ENCODE data around the gene RPL13A. TPM values are rescaled to one million over a fixed set of nuclear protein-coding genes. Genes with fewer than 3 reads are reported as not detected.

The RPL13A gene
- polyA plus RNA-seq, 1 of the 3 experiments (the other 2 are of a cell fraction), result 2,748 TPM

GRCh38 chr19:49486232-49486631 is 1.2 kb upstream of the RPL13A start:
- POLR2A ChIA-PET, result no interaction called here
- no peak for TF ChIP-seq RXRA (IDR thresholded peaks at IDR 0.05; ENCODE audit: borderline replicate concordance, low read depth)
- no peak for TF ChIP-seq IRF3 (IDR thresholded peaks at IDR 0.05; ENCODE audit: low read depth, low read length)
- TF ChIP-seq RAD21 (IDR thresholded peaks at IDR 0.05; ENCODE audit: low read length), result no peak
- TF ChIP-seq TEAD4 (IDR thresholded peaks at IDR 0.05; ENCODE audit: borderline replicate concordance, insufficient read depth), result no peak
- no peak for TF ChIP-seq MXI1 (IDR thresholded peaks at IDR 0.05; ENCODE audit: low read depth, low read length)
- no peak for TF ChIP-seq FOXJ3 (CRISPR knock-in tag; IDR thresholded peaks at IDR 0.05)
- no peak for TF ChIP-seq RFX5 (IDR thresholded peaks at IDR 0.05; ENCODE audit: low read length)
- no peak for TF ChIP-seq NRF1 (IDR thresholded peaks at IDR 0.05; ENCODE audit: low read depth, low read length)
- no peak for TF ChIP-seq POLR2AphosphoS5 (IDR thresholded peaks at IDR 0.05; ENCODE audit: low read depth, low read length)
- no peak for TF ChIP-seq MAX (IDR thresholded peaks at IDR 0.05; ENCODE audit: low read depth)
- no peak for TF ChIP-seq YY1 (IDR thresholded peaks at IDR 0.05; ENCODE audit: low read depth)
- no peak for TF ChIP-seq NFIC (IDR thresholded peaks at IDR 0.05; ENCODE audit: borderline replicate concordance)
- H3K27me3 ChIP-seq (ENCODE audit: insufficient read depth), result no peaks in the 10 kb centered on the region
- peaks cover 38% of the 10 kb centered on the region for H3K79me2 ChIP-seq (ENCODE audit: insufficient read depth)
- no peak overlapping the region for H3K4me2 ChIP-seq
- H3K9ac ChIP-seq, result no peak overlapping the region
- DNase-seq, result no peak
- WGBS (ENCODE audit: low lambda C conversion rate), result 85% methylated on average over 7 of the region's 7 CpGs
- H3K9me3 ChIP-seq, result no peaks in the 10 kb centered on the region
- H3K9me2 ChIP-seq, result no peaks in the 10 kb centered on the region
- peaks cover 18 to 34% of the 10 kb centered on the region in 2 experiments for H3K36me3 ChIP-seq (replicated peaks in 1 of 2; ENCODE audit: control insufficient read depth in 1 of 2, insufficient read depth in 2 of 2, low read length in 1 of 2)
- no peak overlapping the region for H3K27ac ChIP-seq (ENCODE audit: low read depth in 2 of 2, low read length in 1 of 2)
- H4K20me1 ChIP-seq (ENCODE audit: insufficient read depth), result peaks cover 32% of the 10 kb centered on the region
- H3K4me3 ChIP-seq (ENCODE audit: low read depth in 2 of 2, low read length in 1 of 2), result no peak overlapping the region
- CTCF ChIA-PET, result no interaction called here
- H2AFZ ChIP-seq (ENCODE audit: low read depth), result peak overlapping the region; percentile 86; the same call in 1 of the 2 replicates
- peaks cover 0 to 21% of the 10 kb centered on the region in 2 experiments; a peak in 1 of 4 replicates for H3K4me1 ChIP-seq (ENCODE audit: control insufficient read depth in 1 of 2, insufficient read depth in 2 of 2, low read depth in 1 of 2, low read length in 1 of 2)
- H3F3A ChIP-seq (replicated peaks; ENCODE audit: insufficient read depth), result peaks cover 32% of the 10 kb centered on the region

GRCh38 chr19:49486710-49487276 is 615 bp upstream of the RPL13A start:
- H3K9ac ChIP-seq, result no peak overlapping the region
- WGBS (ENCODE audit: low lambda C conversion rate), result 76% methylated on average over 16 of the region's 23 CpGs
- no peaks in the 10 kb centered on the region for H3K27me3 ChIP-seq (ENCODE audit: insufficient read depth)
- H3F3A ChIP-seq (replicated peaks; ENCODE audit: insufficient read depth), result peaks cover 36% of the 10 kb centered on the region
- ChIA-PET POLR2A (no interaction called here), CTCF (interaction anchor here (1.5 to 3.4 kb wide), 2 partner anchors 60 to 83 kb away, joined by 4 to 12 read pairs; no protein-coding TSS in a partner anchor)
- peak overlapping the region; percentile 31 to 36; a peak in 2 of 4 replicates for H3K27ac ChIP-seq (ENCODE audit: low read depth in 2 of 2, low read length in 1 of 2)
- H3K9me2 ChIP-seq, result no peaks in the 10 kb centered on the region
- TF ChIP-seq RFX5 (IDR thresholded peaks at IDR 0.05; ENCODE audit: low read length) (no peak), FOXM1 (IDR thresholded peaks at IDR 0.05; ENCODE audit: low read depth) (no peak), EP300 (IDR thresholded peaks at IDR 0.05; ENCODE audit: borderline replicate concordance in 1 of 2, low read depth in 1 of 2, low read length in 1 of 2) (no peak), CTCF (IDR thresholded peaks at IDR 0.05) (no peak), FOSL2 (IDR thresholded peaks at IDR 0.05; ENCODE audit: borderline replicate concordance, low read depth) (no peak), GATA2 (CRISPR knock-in tag; IDR thresholded peaks at IDR 0.05) (no peak), IRF3 (IDR thresholded peaks at IDR 0.05; ENCODE audit: low read depth, low read length) (no peak), RAD21 (IDR thresholded peaks at IDR 0.05; ENCODE audit: low read length) (no peak), TEAD4 (IDR thresholded peaks at IDR 0.05; ENCODE audit: borderline replicate concordance, insufficient read depth) (no peak), USF2 (IDR thresholded peaks at IDR 0.05; ENCODE audit: borderline replicate concordance, low read depth, low read length) (no peak)
- H3K36me3 ChIP-seq (replicated peaks in 1 of 2; ENCODE audit: control insufficient read depth in 1 of 2, insufficient read depth in 2 of 2, low read length in 1 of 2), result peaks cover 23 to 34% of the 10 kb centered on the region in 2 experiments
- no peak overlapping the region for H3K4me3 ChIP-seq (ENCODE audit: low read depth in 2 of 2, low read length in 1 of 2)
- peaks cover 32% of the 10 kb centered on the region for H4K20me1 ChIP-seq (ENCODE audit: insufficient read depth)
- no peak overlapping the region for H3K4me2 ChIP-seq
- H2AFZ ChIP-seq (ENCODE audit: low read depth), result peak overlapping the region; percentile 86
- H3K79me2 ChIP-seq (ENCODE audit: insufficient read depth), result peaks cover 38% of the 10 kb centered on the region
- no peaks in the 10 kb centered on the region for H3K9me3 ChIP-seq
- DNase-seq, result no peak
- peaks cover 0 to 21% of the 10 kb centered on the region in 2 experiments; a peak in 1 of 4 replicates for H3K4me1 ChIP-seq (ENCODE audit: control insufficient read depth in 1 of 2, insufficient read depth in 2 of 2, low read depth in 1 of 2, low read length in 1 of 2)

Measured in SK-N-SH (cell line).